NCI-H1417 treated with DMSO at 0.1 percent for 48 hours (cell line): Measurements from ENCODE around the gene RAB6C.
"Not testable (repeated sequence)": the region's sequence is repeated elsewhere in the genome, so short reads cannot be mapped to it uniquely, and the experiment has no call there.

ENCODE experiments used
- DNase-seq: peaks from one replicate; lab custom pipeline; 2025; lab: John Stamatoyannopoulos, UW

RAB6C gene

DNA sequence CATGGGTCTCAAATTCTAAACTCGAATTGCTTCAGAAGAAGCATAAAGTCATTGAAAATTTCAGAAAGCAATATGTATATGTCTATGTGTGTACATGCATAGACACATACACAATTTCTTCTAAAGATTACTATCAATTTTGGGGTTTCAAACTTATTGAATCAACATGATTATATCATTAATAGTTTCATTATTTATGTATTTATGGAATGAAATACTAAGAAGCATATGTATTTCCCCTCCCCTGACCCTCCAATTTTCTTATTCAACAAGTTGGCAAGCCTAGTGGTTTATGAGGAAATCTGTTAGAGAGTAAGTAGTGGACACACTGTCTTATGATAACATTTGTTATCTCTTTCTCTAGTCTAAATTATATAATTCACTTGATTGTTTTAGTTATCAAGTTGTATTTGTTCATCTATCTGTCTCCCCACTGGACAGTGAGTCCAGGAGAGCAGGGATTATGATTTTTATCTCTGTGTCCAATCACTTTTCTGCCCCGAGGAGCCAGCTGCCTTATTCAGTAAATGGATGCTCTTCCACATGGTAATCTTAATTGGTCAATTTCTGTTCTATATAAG lies 17.3 kb downstream of the RAB6C start:
- not testable (repeated sequence) for DNase-seq

DNA sequence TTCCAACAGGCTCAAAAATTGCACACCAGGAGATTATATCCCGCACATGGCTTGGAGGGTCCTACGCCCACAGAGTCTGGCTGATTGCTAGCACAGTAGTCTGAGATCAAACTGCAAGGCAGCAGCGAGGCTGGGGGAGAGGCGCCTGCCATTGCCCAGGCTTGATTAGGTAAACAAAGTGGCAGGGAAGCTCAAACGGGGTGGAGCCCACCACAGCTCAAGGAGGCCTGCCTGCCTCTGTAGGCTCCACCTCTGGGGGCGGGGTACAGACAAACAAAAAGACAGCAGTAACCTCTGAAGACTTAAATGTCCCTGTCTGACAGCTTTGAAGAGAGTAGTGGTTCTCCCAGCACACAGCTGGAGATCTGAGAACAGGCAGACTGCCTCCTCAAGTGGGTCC lies 19.3 kb downstream of the RAB6C start:
- DNase-seq, result not testable (repeated sequence)

DNA sequence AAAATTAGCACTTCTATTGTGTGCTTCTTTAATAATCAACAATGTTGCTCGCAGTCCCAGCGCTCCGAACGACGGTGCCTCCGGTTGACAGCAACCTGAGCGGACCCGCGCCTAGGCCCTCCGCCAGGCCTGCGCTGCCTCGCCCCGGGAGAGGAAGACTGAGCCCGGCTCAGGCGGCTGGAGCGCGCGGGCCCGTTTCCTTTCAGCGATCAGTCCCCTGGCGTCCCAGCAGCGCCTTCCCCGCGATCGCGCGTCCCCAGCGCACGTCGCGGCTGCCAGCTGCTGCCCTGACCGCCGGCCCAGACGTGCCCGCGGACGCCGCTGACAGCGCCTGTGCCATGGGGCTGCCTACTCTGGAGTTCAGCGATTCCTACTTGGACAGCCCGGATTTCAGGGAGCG lies 26.4 kb downstream of the RAB6C start:
- DNase-seq, result not testable (repeated sequence)

DNA sequence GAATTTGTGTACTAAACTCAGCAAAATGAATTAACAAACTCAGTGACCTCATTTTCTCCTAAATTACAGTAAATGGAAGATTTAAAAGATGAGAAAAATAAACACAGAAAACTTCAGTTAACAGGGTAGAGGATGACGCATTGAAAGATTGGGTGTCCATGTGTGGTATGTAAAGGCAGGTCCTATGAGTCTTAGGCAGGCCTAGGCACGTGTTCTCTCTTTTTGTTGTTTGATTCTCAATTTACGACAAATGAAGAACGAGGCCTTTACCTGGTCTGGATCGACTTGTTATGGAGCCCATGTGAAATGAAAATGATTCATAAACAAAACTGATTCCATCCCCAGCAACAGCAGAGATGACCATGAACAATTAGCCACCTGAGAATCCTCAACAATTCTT lies 37.2 kb downstream of the RAB6C start:
- not testable (repeated sequence) for DNase-seq

DNA sequence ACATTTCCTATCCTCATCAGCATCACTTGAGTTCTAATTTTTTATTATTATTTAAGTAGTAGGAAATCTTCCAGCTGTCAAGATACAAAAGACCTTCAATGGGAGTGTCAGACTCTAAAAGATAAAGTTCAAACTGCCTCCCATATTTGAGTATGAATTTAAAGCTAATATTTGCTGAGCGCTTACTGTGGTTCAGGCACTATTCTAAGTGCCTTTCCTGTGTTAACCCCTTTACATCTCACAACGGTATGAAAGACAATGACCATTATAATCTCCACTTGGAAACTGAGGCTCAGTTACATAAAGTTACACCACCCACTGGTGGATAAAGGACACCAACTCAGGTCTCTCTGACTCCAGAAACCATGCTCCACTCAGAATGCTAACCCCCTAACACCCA lies 39.9 kb downstream of the RAB6C start:
- no peak for DNase-seq

DNA sequence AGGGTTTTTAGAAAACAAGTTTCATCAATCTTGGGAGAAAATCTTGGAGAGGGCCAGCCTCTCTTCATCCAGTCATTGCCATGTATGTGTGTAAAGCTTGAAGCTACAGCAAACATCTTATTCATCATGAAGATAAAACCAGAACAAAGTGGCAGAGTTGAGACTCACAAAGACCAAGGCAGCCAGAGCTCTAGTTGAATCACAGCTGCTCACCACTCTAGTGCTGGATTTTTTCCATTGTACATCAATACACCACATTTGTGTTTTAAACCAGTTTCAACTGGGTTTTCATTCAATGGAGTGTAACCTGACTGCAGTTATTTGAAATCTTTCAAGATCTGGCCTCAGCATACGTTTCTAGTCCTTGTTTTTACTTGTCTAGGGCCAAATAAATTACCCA lies 40.6 kb downstream of the RAB6C start:
- DNase-seq, result not testable (repeated sequence)

DNA sequence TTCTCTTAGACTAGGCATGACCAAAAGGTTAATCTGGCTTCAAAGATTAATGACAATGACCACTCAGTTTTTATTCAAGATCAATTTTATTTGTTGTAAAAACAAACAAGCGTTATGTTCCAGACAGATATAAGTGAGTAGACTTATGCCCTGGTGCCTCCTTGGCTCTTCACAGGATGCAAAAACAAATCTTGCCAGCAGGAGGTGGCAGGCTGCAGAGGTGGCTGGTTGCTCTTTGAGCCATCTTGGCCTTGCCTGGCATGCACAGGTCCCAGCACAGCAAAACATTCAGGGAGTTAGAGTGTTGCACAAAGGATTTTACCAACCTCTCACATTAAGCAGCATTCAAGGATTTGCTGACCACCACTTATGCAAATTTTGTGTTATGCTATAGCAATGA lies 46.5 kb downstream of the RAB6C start:
- DNase-seq, result not testable (repeated sequence)
